ENCODE measurements around the gene VGLL3. TPM values are rescaled to one million over a fixed set of nuclear protein-coding genes. Genes with fewer than 3 reads are reported as not detected.

VGLL3 gene
- total and polyA plus RNA-seq, 3 experiments from 2014 or later: not detected

- Histone ChIP-seq H3K27me3 (ENCODE audit: insufficient read depth, low read length, poor library complexity, severe bottlenecking) (no peaks in the 10 kb centered on the region), H3K4me1 (ENCODE audit: insufficient read depth, low read length) (no peaks in the 10 kb centered on the region), H3K9me3 (ENCODE audit: low read length) (no peaks in the 10 kb centered on the region), H3K36me3 (ENCODE audit: insufficient read depth, low read length) (no peaks in the 10 kb centered on the region), H3K4me3 (ENCODE audit: low read length) (no peak overlapping the region), H3K27ac (ENCODE audit: low read depth, low read length) (no peak overlapping the region)
- no peak for DNase-seq
- ChIA-PET CTCF (no interaction called here), POLR2A (no interaction called here)
- Mint-ChIP-seq H3K4me1 (no peaks in the 10 kb centered on the region), H3K9me3 (peaks cover 2 to 17% (median 7%) of the 10 kb centered on the region in 5 donors), H3K27ac (no peak overlapping the region), H3K4me3 (no peak overlapping the region), H3K27me3 (no peaks in the 10 kb centered on the region), H3K36me3 (no peaks in the 10 kb centered on the region)
These were observed 53.6 kb downstream of the VGLL3 start for GRCh38 chr3:86937306-86937791.

GRCh38 chr3:86934851-86935250, 56.1 kb downstream of the VGLL3 start:
- DNase-seq: no peak
- Histone ChIP-seq H3K36me3 (ENCODE audit: insufficient read depth, low read length) (no peaks in the 10 kb centered on the region), H3K9me3 (ENCODE audit: low read length) (no peaks in the 10 kb centered on the region), H3K27me3 (ENCODE audit: insufficient read depth, low read length, poor library complexity, severe bottlenecking) (no peaks in the 10 kb centered on the region), H3K4me3 (ENCODE audit: low read length) (no peak overlapping the region), H3K4me1 (ENCODE audit: insufficient read depth, low read length) (no peaks in the 10 kb centered on the region), H3K27ac (ENCODE audit: low read depth, low read length) (no peak overlapping the region)
- H3K9me3 Mint-ChIP-seq: peaks cover 2 to 13% (median 7%) of the 10 kb centered on the region in 5 donors
- H3K27ac Mint-ChIP-seq: no peak overlapping the region
- ChIA-PET CTCF (no interaction called here), POLR2A (no interaction called here)
- H3K4me1 Mint-ChIP-seq: no peaks in the 10 kb centered on the region
- H3K4me3 Mint-ChIP-seq: no peak overlapping the region
- no peaks in the 10 kb centered on the region for H3K36me3 Mint-ChIP-seq
- H3K27me3 Mint-ChIP-seq: no peaks in the 10 kb centered on the region

DNA sequence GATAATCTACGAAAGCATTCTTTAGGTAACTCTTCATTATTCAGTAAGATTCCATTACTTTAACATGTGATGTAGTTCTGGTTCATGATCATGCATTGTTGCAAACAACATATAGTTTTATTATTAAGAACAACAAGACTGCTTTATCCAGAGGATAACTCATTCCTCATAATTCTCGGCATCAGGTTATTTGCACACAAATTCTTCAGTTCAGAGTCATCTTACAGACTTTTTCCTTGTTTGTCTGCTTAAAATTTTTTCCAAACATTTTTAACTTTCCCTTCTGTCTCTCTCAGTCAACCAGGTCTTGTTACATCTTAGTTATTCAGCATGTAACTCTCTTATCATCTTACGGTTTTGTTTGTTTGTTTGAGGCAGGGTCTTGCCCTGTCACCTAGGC, 60.1 kb downstream of the VGLL3 start:
- H3K9me3 ChIP-seq (ENCODE audit: low read length): no peaks in the 10 kb centered on the region
- H3K27me3 ChIP-seq (ENCODE audit: insufficient read depth, low read length, poor library complexity, severe bottlenecking): no peaks in the 10 kb centered on the region
- CTCF ChIA-PET: no interaction called here
- no peaks in the 10 kb centered on the region for H3K4me1 Mint-ChIP-seq
- H3K4me1 ChIP-seq (ENCODE audit: insufficient read depth, low read length): no peaks in the 10 kb centered on the region
- POLR2A ChIA-PET: no interaction called here
- H3K27me3 Mint-ChIP-seq: no peaks in the 10 kb centered on the region
- no peak overlapping the region for H3K27ac Mint-ChIP-seq
- H3K36me3 ChIP-seq (ENCODE audit: insufficient read depth, low read length): no peaks in the 10 kb centered on the region
- H3K4me3 ChIP-seq (ENCODE audit: low read length): no peak overlapping the region
- H3K4me3 Mint-ChIP-seq: no peak overlapping the region
- H3K9me3 Mint-ChIP-seq: peaks cover 0 to 13% (median 2%) of the 10 kb centered on the region in 5 donors
- no peaks in the 10 kb centered on the region for H3K36me3 Mint-ChIP-seq
- no peak for DNase-seq
- no peak overlapping the region for H3K27ac ChIP-seq (ENCODE audit: low read depth, low read length)

DNA sequence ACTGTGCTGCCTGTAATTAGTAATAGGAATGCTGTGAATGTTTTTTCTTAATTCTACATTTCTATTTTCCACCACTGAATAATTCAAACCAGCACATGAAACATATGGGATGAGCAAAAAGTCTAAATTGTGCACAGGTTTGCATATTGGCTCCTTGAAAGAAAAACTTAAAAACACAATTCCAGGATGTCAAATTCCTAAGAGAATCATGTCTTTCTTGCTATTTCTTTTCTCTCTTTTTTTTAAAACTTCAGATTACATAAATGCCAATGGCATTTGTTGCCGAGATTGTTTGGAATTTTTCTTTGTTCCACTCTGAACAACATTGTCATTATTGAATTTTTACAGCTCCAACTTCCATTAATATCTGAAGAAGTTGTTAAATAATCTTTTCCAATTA, 60.8 kb downstream of the VGLL3 start:
- H3K4me1 Mint-ChIP-seq: no peaks in the 10 kb centered on the region
- H3K9me3 ChIP-seq (ENCODE audit: low read length): no peaks in the 10 kb centered on the region
- ChIA-PET POLR2A (no interaction called here), CTCF (no interaction called here)
- no peak overlapping the region for H3K4me3 Mint-ChIP-seq
- H3K27me3 Mint-ChIP-seq: no peaks in the 10 kb centered on the region
- H3K4me1 ChIP-seq (ENCODE audit: insufficient read depth, low read length): no peaks in the 10 kb centered on the region
- H3K4me3 ChIP-seq (ENCODE audit: low read length): no peak overlapping the region
- no peak overlapping the region for H3K27ac Mint-ChIP-seq
- H3K36me3 Mint-ChIP-seq: no peaks in the 10 kb centered on the region
- H3K9me3 Mint-ChIP-seq: peaks cover 0 to 10% (median 3%) of the 10 kb centered on the region in 5 donors
- H3K27ac ChIP-seq (ENCODE audit: low read depth, low read length): no peak overlapping the region
- no peaks in the 10 kb centered on the region for H3K36me3 ChIP-seq (ENCODE audit: insufficient read depth, low read length)
- DNase-seq: no peak
- no peaks in the 10 kb centered on the region for H3K27me3 ChIP-seq (ENCODE audit: insufficient read depth, low read length, poor library complexity, severe bottlenecking)

DNA sequence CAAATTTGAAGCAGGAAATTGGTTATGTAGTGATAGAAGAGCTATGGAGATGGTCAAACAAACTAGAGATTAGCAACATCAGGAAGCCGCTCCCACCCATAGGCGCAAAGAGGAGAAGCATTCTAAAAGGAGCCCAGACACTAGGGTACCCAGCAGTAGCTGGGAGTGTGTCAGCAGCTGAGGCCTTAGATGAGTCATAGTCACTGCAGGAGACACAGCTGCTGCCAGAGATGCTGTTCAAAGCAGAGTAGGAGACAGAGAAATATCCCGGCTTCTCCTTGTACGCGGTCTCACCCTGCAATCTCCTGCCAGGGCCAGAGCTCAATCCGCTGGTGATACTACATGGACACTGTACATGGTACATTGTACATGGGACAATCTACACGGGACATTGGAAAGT, 61.9 kb downstream of the VGLL3 start:
- no peak for DNase-seq
- no peak overlapping the region for H3K27ac Mint-ChIP-seq
- H3K9me3 ChIP-seq (ENCODE audit: low read length): no peaks in the 10 kb centered on the region
- H3K27ac ChIP-seq (ENCODE audit: low read depth, low read length): no peak overlapping the region
- no peaks in the 10 kb centered on the region for H3K4me1 ChIP-seq (ENCODE audit: insufficient read depth, low read length)
- H3K36me3 ChIP-seq (ENCODE audit: insufficient read depth, low read length): no peaks in the 10 kb centered on the region
- H3K27me3 Mint-ChIP-seq: no peaks in the 10 kb centered on the region
- ChIA-PET POLR2A (no interaction called here), CTCF (no interaction called here)
- H3K9me3 Mint-ChIP-seq: peaks cover under 1 to 10% (median 4%) of the 10 kb centered on the region in 5 donors
- no peaks in the 10 kb centered on the region for H3K27me3 ChIP-seq (ENCODE audit: insufficient read depth, low read length, poor library complexity, severe bottlenecking)
- no peaks in the 10 kb centered on the region for H3K36me3 Mint-ChIP-seq
- no peak overlapping the region for H3K4me3 ChIP-seq (ENCODE audit: low read length)
- H3K4me1 Mint-ChIP-seq: no peaks in the 10 kb centered on the region
- no peak overlapping the region for H3K4me3 Mint-ChIP-seq

- Histone ChIP-seq H3K27ac (ENCODE audit: low read depth, low read length) (no peak overlapping the region), H3K36me3 (ENCODE audit: insufficient read depth, low read length) (no peaks in the 10 kb centered on the region), H3K4me3 (ENCODE audit: low read length) (no peak overlapping the region), H3K9me3 (ENCODE audit: low read length) (no peaks in the 10 kb centered on the region), H3K27me3 (ENCODE audit: insufficient read depth, low read length, poor library complexity, severe bottlenecking) (no peaks in the 10 kb centered on the region), H3K4me1 (ENCODE audit: insufficient read depth, low read length) (no peaks in the 10 kb centered on the region)
- no peak for DNase-seq
- Mint-ChIP-seq H3K4me3 (no peak overlapping the region), H3K36me3 (no peaks in the 10 kb centered on the region), H3K27me3 (no peaks in the 10 kb centered on the region), H3K9me3 (peaks cover 3 to 9% (median 5%) of the 10 kb centered on the region in 5 donors), H3K4me1 (no peaks in the 10 kb centered on the region), H3K27ac (no peak overlapping the region)
- POLR2A ChIA-PET: no interaction called here
- CTCF ChIA-PET: no interaction called here
These were observed 67.9 kb downstream of the VGLL3 start for GRCh38 chr3:86923071-86923491.

DNA sequence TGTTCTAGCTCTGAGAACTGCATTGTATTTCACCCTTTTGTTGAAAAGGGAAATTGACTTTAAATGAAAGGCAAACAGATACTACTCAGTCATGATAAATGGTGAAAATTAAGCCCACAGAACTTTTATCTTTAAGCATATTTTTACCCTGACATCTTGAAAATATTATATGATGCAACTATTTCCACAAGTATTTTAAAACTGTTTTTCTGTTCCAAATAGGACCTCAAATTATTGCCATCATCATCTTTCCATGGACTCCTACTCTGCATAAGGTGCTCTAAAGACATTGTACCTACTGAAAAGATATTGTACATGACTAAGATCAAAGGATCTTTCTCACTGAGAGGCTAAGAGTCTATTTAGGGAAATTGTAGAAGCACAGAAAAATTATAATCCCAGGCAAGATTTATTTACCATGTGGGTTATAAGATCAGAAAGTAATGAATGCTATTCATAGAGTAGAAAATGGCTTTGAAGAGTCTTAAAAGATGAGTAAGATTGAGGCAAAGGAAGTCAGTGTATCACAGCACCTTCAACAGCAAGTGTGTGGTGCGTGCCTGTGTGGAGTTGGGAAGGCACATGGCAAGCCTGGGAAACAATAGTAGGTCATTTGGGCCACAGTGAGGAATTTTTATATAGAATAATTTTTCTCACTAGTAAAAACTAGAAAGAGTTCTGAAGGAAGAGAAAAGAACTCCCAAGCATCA, 68.8 kb downstream of the VGLL3 start:
- H3K27me3 Mint-ChIP-seq: no peaks in the 10 kb centered on the region
- peaks cover 3 to 9% (median 5%) of the 10 kb centered on the region in 5 donors for H3K9me3 Mint-ChIP-seq
- no peak overlapping the region for H3K27ac Mint-ChIP-seq
- Histone ChIP-seq H3K36me3 (ENCODE audit: insufficient read depth, low read length) (no peaks in the 10 kb centered on the region), H3K9me3 (ENCODE audit: low read length) (no peaks in the 10 kb centered on the region), H3K4me3 (ENCODE audit: low read length) (no peak overlapping the region), H3K27ac (ENCODE audit: low read depth, low read length) (no peak overlapping the region), H3K27me3 (ENCODE audit: insufficient read depth, low read length, poor library complexity, severe bottlenecking) (no peaks in the 10 kb centered on the region), H3K4me1 (ENCODE audit: insufficient read depth, low read length) (no peaks in the 10 kb centered on the region)
- CTCF ChIA-PET: no interaction called here
- DNase-seq: no peak
- POLR2A ChIA-PET: no interaction called here
- no peaks in the 10 kb centered on the region for H3K36me3 Mint-ChIP-seq
- H3K4me3 Mint-ChIP-seq: no peak overlapping the region
- no peaks in the 10 kb centered on the region for H3K4me1 Mint-ChIP-seq

DNA sequence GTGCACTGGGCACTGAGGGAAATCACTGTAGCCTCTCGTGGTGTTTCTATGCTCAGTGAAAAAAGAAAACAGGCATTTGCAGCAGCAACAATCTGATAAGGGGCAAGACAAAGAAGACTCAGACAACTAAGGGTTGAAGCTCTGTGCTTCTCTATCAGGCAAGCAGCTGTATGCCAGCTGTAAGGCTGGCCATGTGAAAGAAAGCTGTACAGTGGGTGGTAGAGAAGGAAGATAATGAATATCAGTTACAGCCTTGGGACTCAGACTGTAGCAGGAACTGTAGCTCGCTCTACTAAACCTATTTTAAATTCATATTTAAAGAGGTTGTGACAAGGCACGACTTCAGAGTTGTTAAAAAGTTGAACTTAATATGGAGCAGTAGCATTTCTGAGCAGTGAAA, 76.3 kb downstream of the VGLL3 start:
- ChIA-PET CTCF (no interaction called here), POLR2A (no interaction called here)
- H3K27ac ChIP-seq (ENCODE audit: low read depth, low read length): no peak overlapping the region
- H3K9me3 Mint-ChIP-seq: peaks cover 0 to 11% (median 5%) of the 10 kb centered on the region in 5 donors
- no peaks in the 10 kb centered on the region for H3K9me3 ChIP-seq (ENCODE audit: low read length)
- H3K36me3 Mint-ChIP-seq: no peaks in the 10 kb centered on the region
- no peak overlapping the region for H3K4me3 ChIP-seq (ENCODE audit: low read length)
- H3K36me3 ChIP-seq (ENCODE audit: insufficient read depth, low read length): no peaks in the 10 kb centered on the region
- H3K4me1 ChIP-seq (ENCODE audit: insufficient read depth, low read length): no peaks in the 10 kb centered on the region
- no peak for DNase-seq
- H3K4me3 Mint-ChIP-seq: no peak overlapping the region
- H3K27me3 Mint-ChIP-seq: no peaks in the 10 kb centered on the region
- H3K27ac Mint-ChIP-seq: no peak overlapping the region
- H3K4me1 Mint-ChIP-seq: no peaks in the 10 kb centered on the region
- no peaks in the 10 kb centered on the region for H3K27me3 ChIP-seq (ENCODE audit: insufficient read depth, low read length, poor library complexity, severe bottlenecking)

All from CD8-positive, alpha-beta memory T cell (primary cell).